ENCODE measurements around the gene KRTAP20-2.

The KRTAP20-2 gene

GRCh38 chr21:30634906-30635305, at the start of gene KRTAP20-2:
Gene KRTAP20-2, plus strand, starts transcription at chr21:30635206. Its CDS starts 58 bp downstream, at chr21:30635264.
- DNase-seq = no peak

- no peak for DNase-seq
Observed at GRCh38 chr21:30590297-30590696, 44.7 kb upstream of the KRTAP20-2 start, which contains the start of gene KRTAP22-2. Gene KRTAP22-2, minus strand, starts transcription at chr21:30590397.

GRCh38 chr21:30592140-30592539, 42.9 kb upstream of the KRTAP20-2 start, which contains the start of gene KRTAP6-3:
Gene KRTAP6-3, plus strand, starts transcription at chr21:30592440. Its CDS starts 6 bp downstream, at chr21:30592446.
- no peak for DNase-seq

DNA sequence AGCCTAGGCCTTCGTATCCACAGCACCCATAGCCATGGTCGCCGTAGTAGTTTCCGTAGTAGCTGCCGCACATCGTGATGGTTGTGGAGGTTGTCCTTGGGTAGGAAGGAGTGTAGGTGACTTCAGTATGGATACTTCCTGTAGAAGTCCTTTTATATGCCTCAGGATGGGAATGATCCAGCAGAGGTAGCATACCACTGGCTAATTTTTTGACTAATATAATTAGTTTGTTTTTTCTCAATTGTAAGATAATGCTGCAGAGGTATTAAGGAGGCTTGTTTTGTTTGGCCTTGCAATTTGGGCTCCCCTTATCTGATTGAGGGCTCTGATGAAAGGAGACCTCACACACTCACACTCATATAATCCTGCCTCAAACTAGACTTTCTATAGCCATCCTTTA, 36.2 kb upstream of the KRTAP20-2 start, which contains the start of gene KRTAP6-2:
Gene KRTAP6-2, minus strand, starts transcription at position 101 of the 400 bp plus-strand sequence. Its CDS starts 28 bp downstream, at position 73.
- no peak for DNase-seq

GRCh38 chr21:30600787-30601186, 34.2 kb upstream of the KRTAP20-2 start, which contains the start of gene KRTAP22-1:
Gene KRTAP22-1, plus strand, starts transcription at chr21:30601087.
- DNase-seq = no peak

DNA sequence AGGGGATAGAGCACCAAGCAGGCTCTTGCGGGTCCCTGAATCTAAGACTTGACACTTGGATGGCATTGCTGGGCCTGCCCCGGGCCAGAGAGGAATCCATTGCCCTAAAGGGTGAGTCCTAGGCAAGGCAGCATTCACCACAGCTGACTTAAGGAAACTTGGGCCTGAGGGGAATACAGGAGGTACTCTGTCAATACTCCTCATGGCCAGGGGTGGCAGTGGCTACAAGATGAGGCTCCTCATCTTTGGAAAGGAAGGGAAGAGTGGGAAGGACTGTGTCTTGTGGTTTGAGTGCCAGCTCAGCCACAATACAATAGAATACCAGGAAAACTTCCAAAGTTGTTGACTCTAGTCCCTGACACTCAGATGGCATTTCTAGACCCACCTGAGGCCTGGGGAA, 29.0 kb upstream of the KRTAP20-2 start:
- no peak for DNase-seq

- DNase-seq = no peak
Observed at GRCh38 chr21:30612132-30612531, 22.9 kb upstream of the KRTAP20-2 start.

- DNase-seq = no peak
Observed at GRCh38 chr21:30613836-30614235, 21.2 kb upstream of the KRTAP20-2 start, which contains the start of gene KRTAP6-1. Gene KRTAP6-1, minus strand, starts transcription at chr21:30613930. Its CDS starts 26 bp downstream, at chr21:30613904.

DNA sequence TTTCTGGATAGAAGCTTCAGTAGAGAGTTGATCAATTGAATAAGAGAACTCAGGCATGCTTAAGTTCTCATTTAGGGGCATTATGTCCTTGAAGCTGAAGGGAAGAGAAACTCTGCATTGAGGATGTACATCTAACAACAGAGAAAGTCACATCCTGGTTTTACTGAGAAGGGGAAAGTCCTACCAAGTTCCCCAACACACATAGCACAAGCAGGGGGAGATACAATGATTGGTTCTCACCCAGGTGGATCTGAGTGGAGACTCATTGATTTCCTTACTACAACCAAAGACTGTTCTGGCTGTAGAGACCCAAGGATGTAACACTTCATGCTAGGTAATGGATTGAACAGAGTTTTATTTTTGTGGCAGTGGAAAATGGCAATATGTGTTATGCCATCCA, 19.8 kb upstream of the KRTAP20-2 start:
- DNase-seq = no peak

- no peak for DNase-seq
Observed at GRCh38 chr21:30616125-30616524, 18.9 kb upstream of the KRTAP20-2 start, which contains the start of gene KRTAP20-1. Gene KRTAP20-1, plus strand, starts transcription at chr21:30616425. Its CDS starts 30 bp downstream, at chr21:30616455.

DNA sequence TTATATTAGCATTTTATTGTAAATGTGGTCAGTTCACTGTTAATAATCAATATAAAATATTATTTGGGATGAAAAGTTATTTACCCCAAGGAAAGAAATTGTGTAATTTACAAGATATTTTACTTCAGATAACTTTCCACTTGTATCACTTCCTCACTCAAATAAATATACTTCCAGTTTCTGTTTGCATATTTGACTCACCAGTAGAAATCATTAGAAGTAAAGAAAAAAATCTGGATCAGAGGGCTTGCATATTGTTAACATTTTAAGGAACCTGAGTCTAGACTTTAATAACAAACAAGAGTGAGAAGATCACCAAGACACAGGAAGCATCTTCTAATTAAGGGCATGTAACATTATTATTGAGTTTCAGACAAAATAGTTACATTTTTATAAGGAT, 14.9 kb upstream of the KRTAP20-2 start:
- no peak for DNase-seq

- no peak for DNase-seq
Observed at GRCh38 chr21:30620522-30620921, 14.5 kb upstream of the KRTAP20-2 start, which contains the start of gene KRTAP20-4. Gene KRTAP20-4, plus strand, starts transcription at chr21:30620627.

DNA sequence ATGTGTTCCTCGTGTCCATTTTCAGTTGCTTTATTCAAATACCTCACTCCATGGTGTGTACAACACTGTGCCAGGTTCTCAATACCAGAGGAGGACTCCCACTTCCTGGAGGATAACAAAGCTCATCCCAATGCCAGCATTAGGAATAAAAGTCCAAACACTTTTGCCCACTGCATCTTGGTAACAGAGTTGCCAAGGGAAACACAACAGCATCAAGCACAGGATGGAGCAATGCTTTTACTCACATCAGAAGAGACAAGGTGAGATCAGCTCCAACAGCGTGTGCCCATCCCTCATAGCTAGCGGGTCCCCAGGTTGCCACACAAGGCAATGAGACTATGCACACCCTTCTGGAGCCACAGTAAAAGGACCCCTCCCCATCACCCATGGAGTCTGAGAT, 11.6 kb upstream of the KRTAP20-2 start:
- no peak for DNase-seq

- DNase-seq = no peak
Observed at GRCh38 chr21:30625449-30626165, 9.4 kb upstream of the KRTAP20-2 start.

DNA sequence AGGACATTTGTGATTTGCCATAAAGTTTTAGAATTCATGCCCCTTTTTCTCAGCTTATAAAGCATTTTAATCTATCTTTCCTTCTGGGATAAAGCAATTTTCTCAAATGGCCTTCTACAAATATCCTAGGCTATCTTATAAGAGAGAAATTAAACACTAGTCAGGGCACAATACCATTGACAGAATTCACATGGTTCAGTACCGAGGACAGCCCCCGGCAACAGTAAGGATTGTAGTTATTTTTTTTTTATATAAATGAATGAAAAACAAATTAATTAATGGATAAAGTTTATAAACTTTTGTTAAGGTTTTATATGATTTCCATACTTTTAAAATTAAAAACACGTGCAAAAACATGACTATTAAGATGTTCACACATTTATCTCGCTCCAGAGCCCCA, 6.9 kb upstream of the KRTAP20-2 start:
- DNase-seq = no peak

- DNase-seq = no peak
Observed at GRCh38 chr21:30629200-30629599, 5.8 kb upstream of the KRTAP20-2 start.

GRCh38 chr21:30638686-30639085, 3.7 kb downstream of the KRTAP20-2 start:
- DNase-seq = no peak

DNA sequence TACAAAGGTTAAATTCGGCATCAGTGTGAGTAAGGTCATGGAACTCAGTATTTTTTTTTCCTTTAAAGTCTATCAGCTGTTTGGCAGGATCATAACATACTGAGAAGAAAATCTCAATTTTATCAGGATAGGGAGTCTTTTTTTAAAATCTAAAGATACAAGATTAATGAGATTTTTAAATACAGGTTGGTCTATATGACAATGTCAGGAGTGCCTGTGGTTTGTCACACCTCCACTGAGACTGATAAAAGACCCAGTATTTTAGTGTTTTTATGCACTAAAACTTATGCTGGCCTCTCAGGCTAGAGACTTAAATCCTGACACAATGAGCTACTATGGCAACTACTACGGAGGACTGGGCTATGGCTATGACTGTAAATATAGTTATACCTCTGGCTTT, 7.6 kb downstream of the KRTAP20-2 start, which contains the start of gene KRTAP20-3:
Gene KRTAP20-3, plus strand, starts transcription at position 301 of the 400 bp plus-strand sequence.
- DNase-seq = no peak

GRCh38 chr21:30646904-30647414, 12.0 kb downstream of the KRTAP20-2 start:
- DNase-seq = no peak

DNA sequence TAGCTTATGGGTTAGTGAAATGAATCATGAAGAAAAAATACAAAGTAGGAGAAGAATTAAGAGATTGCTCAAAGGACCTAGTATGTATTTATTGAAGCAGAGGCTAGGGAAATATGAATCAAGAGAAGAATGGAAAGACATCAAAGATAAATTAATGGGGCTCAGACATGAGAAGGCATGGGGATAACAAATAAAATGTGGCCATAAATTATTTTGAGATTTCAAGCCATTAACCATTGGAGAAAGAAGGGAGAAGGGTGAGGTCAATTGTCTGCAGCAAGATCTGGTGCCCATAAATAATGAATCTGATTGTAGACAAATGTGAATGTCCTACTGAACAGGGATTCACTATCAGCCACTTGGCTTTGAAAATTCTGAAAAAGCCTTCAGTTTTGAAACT, 17.9 kb downstream of the KRTAP20-2 start:
- DNase-seq = no peak

GRCh38 chr21:30668776-30669175, 33.8 kb downstream of the KRTAP20-2 start:
- no peak for DNase-seq

- no peak for DNase-seq
Observed at GRCh38 chr21:30672985-30673650, 38.1 kb downstream of the KRTAP20-2 start.

DNA sequence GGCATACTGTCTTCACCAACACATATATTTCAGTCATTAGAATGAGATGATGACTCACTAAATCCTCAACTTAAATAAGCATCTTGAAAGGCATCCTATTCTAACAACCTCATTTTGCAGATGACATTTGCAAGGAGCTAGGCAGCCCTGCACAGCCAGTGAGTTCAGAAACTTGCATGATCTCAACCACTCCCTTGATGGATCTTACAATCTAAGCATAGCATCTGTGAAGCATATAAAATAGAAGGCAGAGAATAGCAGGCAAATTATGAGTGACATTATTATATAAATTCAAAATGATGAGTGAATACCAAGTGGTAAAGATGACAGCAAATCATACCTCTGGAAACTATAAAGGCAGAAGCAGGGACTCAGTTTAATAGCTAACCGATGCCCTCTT, 39.3 kb downstream of the KRTAP20-2 start:
- no peak for DNase-seq

Data from femur (tissue), 1 donor.